OCI-M1 (cell line): ENCODE data around the gene LRRC47.
"Not testable (repeated sequence)": the region's sequence is repeated elsewhere in the genome, so short reads cannot be mapped to it uniquely, and the experiment has no call there.

Experiments used
- DNase-seq: peaks from one replicate; lab custom pipeline; 2025; lab: John Stamatoyannopoulos, UW

LRRC47 gene

GRCh38 chr1:3814771-3815561 lies 18.7 kb upstream of the LRRC47 start:
- no peak for DNase-seq

GRCh38 chr1:3814065-3814464 lies 17.8 kb upstream of the LRRC47 start:
- DNase-seq = no peak

GRCh38 chr1:3811595-3811911 lies 15.3 kb upstream of the LRRC47 start:
- no peak for DNase-seq

- DNase-seq = not testable (repeated sequence)
Observed at GRCh38 chr1:3810149-3810761, 14.0 kb upstream of the LRRC47 start.

- DNase-seq = no peak
Observed at GRCh38 chr1:3809680-3810079, 13.4 kb upstream of the LRRC47 start.

- DNase-seq = peak; percentile 3
Observed at GRCh38 chr1:3807769-3808168, 11.5 kb upstream of the LRRC47 start.

- DNase-seq = no peak
Observed at GRCh38 chr1:3805038-3805437, 8.7 kb upstream of the LRRC47 start.

GRCh38 chr1:3804627-3804944 lies 8.3 kb upstream of the LRRC47 start:
- DNase-seq = peak; percentile 57

GRCh38 chr1:3803905-3804626 lies 7.8 kb upstream of the LRRC47 start:
- peak; percentile 66 for DNase-seq

GRCh38 chr1:3800795-3801194 lies 4.5 kb upstream of the LRRC47 start:
- DNase-seq = not testable (repeated sequence)

- DNase-seq = no peak
Observed at GRCh38 chr1:3799976-3800685, 3.8 kb upstream of the LRRC47 start.

GRCh38 chr1:3795453-3796214 lies 664 bp downstream of the LRRC47 start:
- no peak for DNase-seq

GRCh38 chr1:3790952-3791351 lies 5.3 kb downstream of the LRRC47 start:
- no peak for DNase-seq

GRCh38 chr1:3790500-3790923 lies 5.8 kb downstream of the LRRC47 start:
- no peak for DNase-seq

GRCh38 chr1:3789421-3790300 lies 6.6 kb downstream of the LRRC47 start:
- DNase-seq = no peak

GRCh38 chr1:3788756-3789420 lies 7.4 kb downstream of the LRRC47 start:
- no peak for DNase-seq

GRCh38 chr1:3787745-3788605 lies 8.3 kb downstream of the LRRC47 start:
- no peak for DNase-seq

GRCh38 chr1:3787349-3787715 lies 9.0 kb downstream of the LRRC47 start:
- no peak for DNase-seq
